GM23338 (cell line): ENCODE measurements around the gene MUS81. TPM values are rescaled to one million over a fixed set of nuclear protein-coding genes. Genes with fewer than 3 reads are reported as not detected.

Source experiments
- ATAC-seq: fragments of 200-7000 bp; cut with Tn5 transposase; 3 replicates; pipeline ENCODE4 v1.9.1; 2020
- DNase-seq: peaks from one replicate; pipeline ENCODE4 v3.0.0-alpha.2; 2015; ENCODE audit warnings: low spot score
- H2AFZ ChIP-seq: fragments of 200-600 bp; sonication (generic); 2 replicates; pipeline ENCODE4 v1.8.0; 2016; ENCODE audit warnings: antibody characterized with exemption, mild to moderate bottlenecking, moderate library complexity
- H3F3A ChIP-seq: fragments of 200-600 bp; sonication (generic); replicated peaks from 2 replicates; pipeline ENCODE4 v1.8.0; 2017; ENCODE audit warnings: antibody characterized with exemption, mixed run types, low read depth
- H3K27ac ChIP-seq: fragments of 200-600 bp; sonication (generic); 2 replicates; pipeline ENCODE4 v1.6.1; 2016; ENCODE audit warnings: low read depth
- H3K27me3 ChIP-seq: fragments of 200-600 bp; sonication (generic); 2 replicates; pipeline ENCODE4 v1.8.0; 2016; ENCODE audit warnings: mild to moderate bottlenecking, mixed run types, moderate library complexity; ENCODE audit not compliant: insufficient read depth
- H3K36me3 ChIP-seq: fragments of 200-600 bp; sonication (generic); 2 replicates; pipeline ENCODE4 v1.8.0; 2016; ENCODE audit warnings: mild to moderate bottlenecking; ENCODE audit not compliant: insufficient read depth
- H3K4me1 ChIP-seq: fragments of 200-600 bp; sonication (generic); 2 replicates; pipeline ENCODE4 v1.8.0; 2016; ENCODE audit warnings: mild to moderate bottlenecking, moderate library complexity; ENCODE audit not compliant: insufficient read depth
- H3K4me2 ChIP-seq: fragments of 200-600 bp; sonication (generic); 2 replicates; pipeline ENCODE4 v1.7.1; 2017; ENCODE audit warnings: mixed run types
- H3K4me3 ChIP-seq: fragments of 200-600 bp; sonication (generic); 2 replicates; pipeline ENCODE4 v1.6.1; 2016; ENCODE audit warnings: mixed run types
- H3K79me2 ChIP-seq: fragments of 200-600 bp; sonication (generic); replicated peaks from 2 replicates; pipeline ENCODE4 v1.8.0; 2017; ENCODE audit warnings: mild to moderate bottlenecking; ENCODE audit not compliant: insufficient read depth
- H3K9me2 ChIP-seq: fragments of 200-600 bp; sonication (generic); 2 replicates; pipeline ENCODE4 v1.8.0; 2017; ENCODE audit not compliant: insufficient read depth
- H4K20me1 ChIP-seq: fragments of 200-600 bp; sonication (generic); replicated peaks from 2 replicates; pipeline ENCODE4 v1.8.0; 2017; ENCODE audit warnings: mild to moderate bottlenecking; ENCODE audit not compliant: insufficient read depth
- H3K27ac Mint-ChIP-seq: 2 replicates; pipeline ENCODE4 v1.8.0; 2020; ENCODE audit warnings: inconsistent platforms, mild to moderate bottlenecking, moderate library complexity, mixed read lengths
- H3K27me3 Mint-ChIP-seq: 3 replicates; pipeline ENCODE4 v1.8.0; 2022; ENCODE audit warnings: low read depth, mild to moderate bottlenecking, moderate library complexity, mixed read lengths, inconsistent platforms; ENCODE audit not compliant: insufficient read depth, poor library complexity
- H3K36me3 Mint-ChIP-seq: 3 replicates; pipeline ENCODE4 v1.8.0; 2021; ENCODE audit warnings: low read depth, mild to moderate bottlenecking, inconsistent platforms, moderate library complexity, mixed read lengths
- H3K4me1 Mint-ChIP-seq: 3 replicates; pipeline ENCODE4 v1.8.0; 2020; ENCODE audit warnings: mild to moderate bottlenecking, inconsistent platforms, mixed read lengths
- H3K4me3 Mint-ChIP-seq: 3 replicates; pipeline ENCODE4 v1.8.0; 2021; ENCODE audit warnings: moderate library complexity, mild to moderate bottlenecking, inconsistent platforms, mixed read lengths
- H3K9me3 Mint-ChIP-seq: 3 replicates; pipeline ENCODE4 v1.8.0; 2020; ENCODE audit warnings: moderate library complexity, mild to moderate bottlenecking, inconsistent platforms, mixed read lengths
- CREB1 ChIP-seq: fragments of 250-450 bp; sonication (Bioruptor Pico); IDR thresholded peaks from 2 replicates; pipeline ENCODE4 v1.5.0; 2020; ENCODE audit warnings: low read depth, mild to moderate bottlenecking, moderate library complexity
- CTCF ChIP-seq, 2 experiments: fragments of 200-600 bp in 1 of 2; sonication (generic) in 1 of 2; conservative IDR thresholded peaks; 2 replicates each; pipeline versions ENCODE4 v1.5.1 to v1.6.1; 2016 to 2017; ENCODE audit warnings: antibody characterized with exemption in 2 of 2, low read depth in 2 of 2, mild to moderate bottlenecking in 2 of 2, moderate library complexity in 1 of 2
- EZH2 ChIP-seq: fragments of 200-600 bp; sonication (generic); IDR thresholded peaks from one replicate; pipeline ENCODE4 v1.8.0; 2017; ENCODE audit warnings: antibody characterized with exemption, mild to moderate bottlenecking, low read depth; ENCODE audit not compliant: unreplicated experiment
- EZH2phosphoT487 ChIP-seq: fragments of 200-600 bp; sonication (generic); IDR thresholded peaks from one replicate; pipeline ENCODE4 v1.8.1; 2018; ENCODE audit warnings: antibody characterized with exemption; ENCODE audit not compliant: unreplicated experiment
- JUNB ChIP-seq: IDR thresholded peaks from one replicate; pipeline ENCODE4 v1.6.1; 2016; ENCODE audit warnings: antibody characterized with exemption; ENCODE audit not compliant: unreplicated experiment
- NANOG ChIP-seq: IDR thresholded peaks from 2 replicates; pipeline ENCODE4 v1.6.1; 2016; ENCODE audit warnings: antibody characterized with exemption, borderline replicate concordance
- POLR2AphosphoS5 ChIP-seq: IDR thresholded peaks from 2 replicates; pipeline ENCODE4 v1.6.1; 2016; ENCODE audit warnings: antibody characterized with exemption, low read depth
- REST ChIP-seq: IDR thresholded peaks from one replicate; pipeline ENCODE4 v1.6.1; 2018; ENCODE audit warnings: antibody characterized with exemption; ENCODE audit not compliant: unreplicated experiment
- STAT1 ChIP-seq: IDR thresholded peaks from one replicate; pipeline ENCODE4 v1.6.1; 2016; ENCODE audit warnings: antibody characterized with exemption; ENCODE audit not compliant: unreplicated experiment
- ZNF114 ChIP-seq: fragments of 250-450 bp; sonication (Bioruptor Pico); IDR thresholded peaks from 2 replicates; pipeline ENCODE4 v1.5.0; 2020; ENCODE audit warnings: mild to moderate bottlenecking, moderate library complexity
- ZNF331 ChIP-seq: fragments of 250-450 bp; sonication (Bioruptor Pico); IDR thresholded peaks from 2 replicates; pipeline ENCODE4 v1.5.0; 2020; ENCODE audit warnings: low read depth, mild to moderate bottlenecking, moderate library complexity
- ZNF462 ChIP-seq: fragments of 250-450 bp; sonication (Bioruptor Pico); IDR thresholded peaks from 2 replicates; pipeline ENCODE4 v1.5.0; 2020; ENCODE audit warnings: mild to moderate bottlenecking, moderate library complexity
- polyA plus RNA-seq: library from polyadenylated mRNA; unstranded; fragments of >200 nt; fragmentation: Nextera tagmentation; extraction: Ambion mirVana; gene quantifications from 2 replicates; pipeline ENCODE4 v1.2.1, GENCODE V29; 2016
- total RNA-seq: library from RNA; depleted of rRNA; stranded (reverse); fragments of >200 nt; shearing (Covaris generic); gene quantifications from 2 replicates; pipeline ENCODE4 v1.2.3, GENCODE V29; 2014
- TF ChIP-seq, protein P1 (sequence below): IDR thresholded peaks from 2 replicates; pipeline ENCODE4 v1.6.1; 2016; ENCODE audit warnings: antibody characterized with exemption

MUS81 gene
- total and polyA plus RNA-seq, 2 experiments from 2014 or later: 38.5 to 48.6 TPM

DNA sequence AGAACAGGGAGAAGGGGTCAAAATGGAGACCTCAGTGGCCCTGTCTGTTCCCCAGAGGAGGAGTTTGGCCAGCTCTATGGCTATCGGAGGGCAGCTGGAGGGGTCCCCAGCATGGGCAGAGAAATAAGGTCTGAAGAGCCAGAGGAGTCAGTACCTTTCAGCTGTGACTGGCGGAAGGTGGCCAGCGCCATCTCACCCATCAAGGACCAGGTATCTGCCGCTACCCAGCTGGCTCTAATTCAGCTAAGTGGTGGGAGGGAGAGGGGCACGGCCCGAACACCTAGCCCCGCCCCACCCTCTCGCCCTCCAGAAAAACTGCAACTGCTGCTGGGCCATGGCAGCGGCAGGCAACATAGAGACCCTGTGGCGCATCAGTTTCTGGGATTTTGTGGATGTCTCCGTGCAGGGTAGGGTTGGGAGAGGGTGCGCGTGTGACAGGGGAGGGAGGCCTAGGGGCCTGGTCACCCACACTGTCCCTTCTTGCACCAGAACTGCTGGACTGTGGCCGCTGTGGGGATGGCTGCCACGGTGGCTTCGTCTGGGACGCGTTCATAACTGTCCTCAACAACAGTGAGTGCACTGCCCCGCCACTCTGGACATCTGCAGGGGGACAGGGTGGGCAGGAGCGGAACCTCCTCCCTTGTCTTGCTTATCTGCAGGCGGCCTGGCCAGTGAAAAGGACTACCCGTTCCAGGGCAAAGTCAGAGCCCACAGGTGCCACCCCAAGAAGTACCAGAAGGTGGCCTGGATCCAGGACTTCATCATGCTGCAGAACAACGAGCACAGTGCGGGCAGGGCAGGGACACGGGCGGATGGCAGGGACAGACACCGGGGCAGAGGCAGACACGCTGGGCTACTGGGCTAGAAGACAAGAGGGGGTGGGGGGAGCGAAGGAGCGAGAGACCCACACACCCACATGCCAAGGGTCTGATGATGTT, 22.2 kb downstream of the MUS81 start:
- Mint-ChIP-seq H3K36me3 (peaks cover 44% of the 10 kb centered on the region), H3K9me3 (peaks cover 2% of the 10 kb centered on the region; the same call in 1 of the 3 replicates), H3K27ac (no peak overlapping the region), H3K4me1 (peaks cover 13% of the 10 kb centered on the region), H3K4me3 (no peak overlapping the region), H3K27me3 (peaks cover 16% of the 10 kb centered on the region)
- Histone ChIP-seq H3K27ac (no peak overlapping the region), H3K4me3 (no peak overlapping the region), H4K20me1 (peaks cover 15% of the 10 kb centered on the region; the same call in 1 of the 2 replicates), H3K4me2 (no peak overlapping the region), H3K79me2 (0 out of 2 replicates have a peak, but pooled peaks cover 9% of the 10 kb centered on the region), H3K36me3 (peaks cover 14% of the 10 kb centered on the region; the same call in 1 of the 2 replicates), H3F3A (peaks cover 16% of the 10 kb centered on the region), H3K27me3 (no peaks in the 10 kb centered on the region), H2AFZ (no peak overlapping the region), H3K4me1 (peaks cover 5% of the 10 kb centered on the region; the same call in 1 of the 2 replicates), H3K9me2 (no peaks in the 10 kb centered on the region)
- ATAC-seq (no peak), DNase-seq (no peak)
- TF ChIP-seq EZH2phosphoT487 (no peak), ZNF114 (no peak), REST (no peak), EZH2 (no peak), ZNF331 (CRISPR knock-in tag) (no peak), POLR2AphosphoS5 (no peak), NANOG (no peak), ZNF462 (CRISPR knock-in tag) (no peak), CREB1 (CRISPR knock-in tag) (no peak), JUNB (no peak), STAT1 (no peak), CTCF (conservative IDR thresholded peaks at IDR 0.05; ENCODE audit: low read depth in 2 of 2) (no peak)
- TF ChIP-seq, protein P1, sequence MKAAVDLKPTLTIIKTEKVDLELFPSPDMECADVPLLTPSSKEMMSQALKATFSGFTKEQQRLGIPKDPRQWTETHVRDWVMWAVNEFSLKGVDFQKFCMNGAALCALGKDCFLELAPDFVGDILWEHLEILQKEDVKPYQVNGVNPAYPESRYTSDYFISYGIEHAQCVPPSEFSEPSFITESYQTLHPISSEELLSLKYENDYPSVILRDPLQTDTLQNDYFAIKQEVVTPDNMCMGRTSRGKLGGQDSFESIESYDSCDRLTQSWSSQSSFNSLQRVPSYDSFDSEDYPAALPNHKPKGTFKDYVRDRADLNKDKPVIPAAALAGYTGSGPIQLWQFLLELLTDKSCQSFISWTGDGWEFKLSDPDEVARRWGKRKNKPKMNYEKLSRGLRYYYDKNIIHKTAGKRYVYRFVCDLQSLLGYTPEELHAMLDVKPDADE: no peak
